NCI-H2029 treated with DMSO at 0.1 percent for 48 hours (cell line): ENCODE data around the gene ZSCAN2.
"Not testable (repeated sequence)": the region's sequence is repeated elsewhere in the genome, so short reads cannot be mapped to it uniquely, and the experiment has no call there.

ENCODE experiments used
- DNase-seq: peaks from one replicate; lab custom pipeline; 2025; lab: John Stamatoyannopoulos, UW

ZSCAN2 gene

GRCh38 chr15:84641871-84642270 is 41.1 kb downstream of the ZSCAN2 start:
- not testable (repeated sequence) for DNase-seq

GRCh38 chr15:84642640-84643039 is 41.8 kb downstream of the ZSCAN2 start:
- DNase-seq: not testable (repeated sequence)

DNA sequence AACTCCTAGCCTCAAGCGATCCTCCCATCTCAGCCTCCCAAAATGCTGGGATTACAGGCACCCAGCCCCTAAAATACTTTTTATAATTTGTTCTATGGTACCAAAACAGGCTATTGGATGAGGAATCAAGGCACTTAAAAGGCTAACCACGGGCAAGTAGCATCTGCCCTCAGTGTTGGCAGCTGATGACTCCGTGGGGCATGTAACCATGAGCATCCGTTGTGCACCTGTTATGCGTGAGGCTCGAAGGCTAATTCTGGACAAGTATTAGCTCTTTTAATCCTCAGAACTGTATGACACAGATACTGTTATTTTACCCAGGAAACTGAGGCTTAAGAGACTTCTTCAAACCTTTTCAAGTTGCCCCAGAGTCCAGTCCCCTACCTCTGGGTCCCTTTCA is 43.0 kb downstream of the ZSCAN2 start:
- no peak for DNase-seq

- DNase-seq: no peak
These were observed 44.7 kb downstream of the ZSCAN2 start for GRCh38 chr15:84645496-84645895.

GRCh38 chr15:84645997-84646396 is 45.2 kb downstream of the ZSCAN2 start:
- DNase-seq: no peak

DNA sequence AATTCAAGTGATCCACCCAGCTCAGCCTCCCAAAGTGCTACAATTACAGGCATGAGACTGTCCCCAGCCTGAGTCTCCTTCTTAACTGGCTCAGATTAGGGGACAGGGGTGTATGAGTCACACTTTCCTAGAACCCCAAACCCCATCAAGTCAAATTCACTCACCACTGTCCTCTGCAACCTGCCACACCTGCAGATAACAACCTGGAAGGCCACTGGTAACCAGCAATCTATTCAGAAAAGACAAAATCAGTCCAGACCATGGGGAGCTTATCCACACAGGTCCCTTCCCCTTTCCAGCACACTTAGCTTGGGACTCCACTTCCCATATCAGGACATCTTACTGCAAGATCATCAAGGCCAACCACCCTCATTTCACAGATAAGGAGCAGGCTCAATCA is 46.9 kb downstream of the ZSCAN2 start:
- DNase-seq: no peak

DNA sequence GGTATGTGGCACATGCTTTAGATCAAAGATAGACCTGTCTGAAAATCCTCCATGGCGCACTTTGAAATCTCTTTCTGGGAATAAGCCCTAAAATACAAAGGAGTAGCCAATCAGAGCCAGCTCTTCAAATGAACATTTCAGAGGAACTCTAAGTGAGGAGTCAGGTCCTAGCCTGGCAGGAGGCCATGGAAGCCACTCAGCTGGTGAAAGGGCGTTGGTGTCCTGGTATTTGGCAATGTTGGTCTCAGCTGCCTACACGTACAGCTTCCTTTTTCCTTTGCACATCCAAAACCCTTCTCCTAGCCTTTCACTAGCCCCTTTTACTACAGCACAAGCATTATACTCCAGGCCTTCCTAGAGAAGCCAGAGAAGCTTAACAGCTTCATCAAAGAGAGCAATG is 47.7 kb downstream of the ZSCAN2 start:
- DNase-seq: no peak

- no peak for DNase-seq
These were observed 48.9 kb downstream of the ZSCAN2 start for GRCh38 chr15:84649706-84650105.

DNA sequence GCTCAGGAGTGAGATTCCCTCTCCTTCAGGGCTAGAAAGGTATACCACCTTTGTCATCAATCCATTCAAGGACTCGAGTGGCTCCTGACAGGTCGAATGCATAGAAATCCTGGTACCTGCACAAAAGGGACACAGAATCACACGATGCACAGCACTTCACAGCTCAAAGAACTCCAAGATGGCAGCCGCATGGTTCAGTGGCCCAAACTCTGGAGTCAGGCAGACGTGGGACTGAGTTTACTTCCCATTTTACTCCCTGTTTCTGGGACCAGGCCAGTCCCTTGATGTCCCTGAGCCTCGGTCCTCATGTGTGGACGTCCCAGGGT is 52.7 kb downstream of the ZSCAN2 start:
- no peak for DNase-seq

GRCh38 chr15:84653910-84654688 is 53.3 kb downstream of the ZSCAN2 start, which contains the start of gene WDR73:
TSS of gene WDR73 (minus strand) at chr15:84654283. CDS start at chr15:84654274, 9 bp downstream.
- peak; percentile 39 for DNase-seq

DNA sequence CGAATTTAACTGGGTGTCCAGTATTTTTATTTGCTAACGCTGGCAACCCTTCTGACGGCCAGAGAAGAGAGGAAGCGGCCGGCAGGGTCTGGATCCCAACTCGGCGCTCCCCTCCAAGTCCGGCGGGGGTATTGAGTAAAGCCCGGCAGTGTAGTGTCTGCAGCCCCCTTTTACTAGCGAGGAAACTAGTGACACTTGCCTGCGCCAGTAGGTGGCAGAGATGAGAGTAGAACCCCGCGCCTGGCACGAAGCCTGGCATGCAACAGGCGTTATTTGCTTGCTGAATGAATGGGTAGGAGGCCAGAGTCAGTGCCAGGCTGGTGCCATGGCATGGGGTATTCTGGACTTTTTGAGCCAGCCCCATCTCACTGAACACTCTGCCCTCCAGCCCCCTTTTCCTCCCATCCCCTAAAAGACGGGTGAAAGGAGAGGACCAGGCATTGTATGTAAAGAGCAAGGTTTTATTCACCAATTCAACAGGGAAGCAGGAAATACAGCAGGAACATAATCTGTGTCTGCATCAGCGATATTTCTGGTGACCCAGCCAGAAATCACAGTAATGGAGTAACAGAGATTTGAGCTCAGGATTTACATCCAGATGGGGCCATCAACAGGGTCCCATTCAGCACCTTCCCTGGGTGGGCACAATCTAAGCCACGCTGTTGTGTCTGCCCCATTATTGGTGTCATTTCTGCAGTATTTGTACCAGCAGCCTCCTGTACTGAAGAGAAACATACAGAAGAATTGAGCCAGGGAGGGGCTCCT is 54.1 kb downstream of the ZSCAN2 start:
- peak; percentile 47 for DNase-seq

- no peak for DNase-seq
These were observed 56.2 kb downstream of the ZSCAN2 start for GRCh38 chr15:84656972-84657371.

GRCh38 chr15:84657748-84658079 is 56.9 kb downstream of the ZSCAN2 start:
- DNase-seq: no peak

GRCh38 chr15:84658080-84658787 is 57.4 kb downstream of the ZSCAN2 start, which contains the start of gene NMB:
TSS of gene NMB (minus strand) at chr15:84658199. CDS start at chr15:84658152, 47 bp downstream.
- peak; percentile 14 for DNase-seq

DNA sequence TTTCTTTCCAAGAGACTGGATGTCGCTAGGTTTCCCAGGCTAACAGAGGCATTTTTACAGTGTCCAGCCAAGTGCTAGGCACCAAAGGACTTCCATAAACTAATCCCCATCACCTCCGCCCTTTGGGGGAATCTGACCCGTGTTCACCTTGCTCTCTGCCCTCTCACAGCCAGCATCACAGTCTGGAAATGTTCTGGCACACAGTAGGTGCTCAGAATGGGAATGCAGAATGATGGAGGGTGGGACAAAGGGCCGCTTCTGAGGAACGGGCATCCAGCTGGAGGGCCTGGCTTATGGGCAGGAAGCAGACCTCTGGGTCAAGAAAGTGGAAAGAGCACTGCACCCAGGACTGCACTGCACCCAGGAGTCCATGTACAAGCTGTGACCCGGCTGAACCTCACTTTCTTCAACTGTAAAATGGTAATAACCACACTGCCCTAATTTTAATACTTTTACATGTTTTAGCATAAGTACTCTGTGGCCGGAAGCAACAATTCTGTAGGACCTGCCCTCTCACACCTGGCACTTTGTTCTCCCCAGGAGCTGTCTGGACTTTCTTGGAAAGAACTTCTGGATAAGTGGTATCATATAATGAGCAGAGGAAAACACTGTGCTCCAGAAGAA is 58.1 kb downstream of the ZSCAN2 start:
- no peak for DNase-seq

DNA sequence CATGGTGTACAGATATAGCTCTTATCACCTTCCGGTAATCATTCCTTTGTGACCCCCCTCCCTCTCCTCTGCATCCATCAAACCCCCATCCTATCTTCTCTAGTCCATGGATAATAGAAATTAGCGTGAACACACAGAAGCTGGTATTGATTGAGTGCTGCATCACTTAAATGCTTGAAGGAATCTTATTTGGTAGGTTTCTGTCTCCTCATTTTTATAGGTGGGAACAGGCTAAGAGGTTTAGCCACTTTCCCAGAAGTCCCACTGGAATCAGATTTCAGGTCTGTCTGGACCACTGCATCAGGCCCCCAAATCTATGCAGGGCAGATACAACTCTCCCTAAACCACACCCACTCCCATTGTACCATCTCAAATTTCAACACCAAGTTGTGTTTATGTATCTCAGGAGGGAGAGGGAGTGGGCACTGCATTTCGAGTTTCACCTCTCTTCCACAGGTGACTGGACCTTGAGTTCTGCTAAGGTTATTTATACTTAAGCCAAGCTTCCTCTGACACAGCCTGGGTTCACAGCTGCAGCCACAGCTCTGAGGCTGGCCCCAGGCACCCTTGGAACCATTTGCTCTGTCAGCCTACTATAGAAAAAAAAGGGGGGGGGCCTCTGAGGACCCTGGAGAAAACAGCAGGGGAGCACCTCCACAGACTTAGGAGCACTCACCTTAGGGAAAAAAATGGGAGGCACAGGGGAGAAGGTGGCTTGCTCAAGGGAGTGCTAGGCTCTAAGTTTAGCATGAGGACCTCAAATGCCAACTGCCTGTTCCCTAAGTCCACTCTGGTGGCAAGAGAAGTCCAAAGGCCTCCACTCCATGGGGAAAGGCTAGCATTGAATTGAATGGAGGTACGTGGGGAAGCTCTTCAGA is 59.3 kb downstream of the ZSCAN2 start:
- DNase-seq: no peak

- no peak for DNase-seq
These were observed 60.2 kb downstream of the ZSCAN2 start for GRCh38 chr15:84661001-84661400.

DNA sequence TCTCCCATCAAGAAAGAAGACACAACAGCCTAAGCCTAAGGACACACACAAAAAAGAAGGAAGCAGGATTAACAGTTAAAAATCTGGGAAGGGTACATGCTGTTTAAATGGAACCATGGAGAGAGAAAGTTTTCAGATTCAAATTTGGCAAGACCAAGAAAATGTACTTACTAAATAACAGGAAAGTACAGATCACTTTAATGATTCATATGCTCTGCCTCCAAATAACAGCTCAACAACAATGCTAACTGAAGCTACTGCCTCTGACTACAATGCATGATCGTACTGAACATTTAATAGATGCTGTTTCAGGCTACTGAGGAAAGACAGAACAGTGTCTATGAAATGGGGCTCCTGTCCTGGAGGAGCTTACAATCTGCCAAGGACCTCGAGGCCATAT is 65.6 kb downstream of the ZSCAN2 start:
- DNase-seq: no peak

DNA sequence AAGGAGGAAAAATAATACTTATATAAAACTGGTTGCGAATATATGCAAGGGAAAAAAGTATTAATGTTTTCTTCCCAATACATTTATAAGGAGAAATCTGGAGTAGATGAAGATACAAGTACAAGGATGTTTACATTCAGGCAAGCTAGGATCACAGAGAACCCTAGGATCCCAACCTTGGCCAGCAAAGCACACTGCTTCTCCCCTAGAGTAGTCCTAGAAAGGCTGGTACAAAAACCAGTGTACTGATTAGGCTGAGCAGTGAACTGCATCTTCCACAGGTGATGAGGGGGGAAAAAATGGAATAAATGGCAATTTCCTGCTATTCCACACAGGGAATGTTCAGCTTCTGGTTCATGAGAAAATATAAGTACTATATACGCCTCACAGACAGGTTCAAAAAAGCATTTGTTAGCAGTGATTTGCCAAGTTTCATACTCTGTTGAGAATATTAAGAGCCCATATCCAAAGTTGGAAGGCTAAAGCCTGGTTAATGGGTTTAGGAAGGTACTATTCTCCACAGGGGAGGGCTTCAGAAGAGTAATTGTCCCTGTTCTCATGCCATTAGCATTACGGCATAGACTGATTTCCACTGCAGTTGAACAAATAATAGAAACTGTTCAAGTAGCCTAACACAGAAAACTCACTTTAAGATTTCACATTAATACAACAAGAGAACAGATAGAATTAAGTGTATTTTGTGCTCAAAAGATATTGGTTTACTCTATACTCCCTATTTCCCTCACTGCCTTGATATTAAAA is 67.6 kb downstream of the ZSCAN2 start:
- DNase-seq: no peak

DNA sequence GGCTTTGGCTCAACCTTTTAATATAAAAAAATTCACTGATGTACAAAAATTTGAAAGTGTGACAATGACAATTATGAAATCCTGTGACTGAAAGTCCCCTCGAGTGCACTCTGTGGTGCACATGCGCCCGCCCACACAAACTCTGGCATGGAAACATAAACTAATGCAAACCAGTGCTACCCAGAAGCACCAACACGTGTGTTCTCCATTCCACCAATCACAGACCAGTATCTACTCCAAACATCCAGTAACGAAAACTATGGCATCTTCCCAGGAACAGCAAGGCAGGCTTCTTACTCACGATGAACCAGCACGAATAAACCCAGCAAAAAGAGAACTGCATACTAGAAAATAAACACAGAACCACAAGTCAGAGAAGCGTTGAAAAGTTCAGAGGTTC is 68.9 kb downstream of the ZSCAN2 start:
- DNase-seq: no peak

DNA sequence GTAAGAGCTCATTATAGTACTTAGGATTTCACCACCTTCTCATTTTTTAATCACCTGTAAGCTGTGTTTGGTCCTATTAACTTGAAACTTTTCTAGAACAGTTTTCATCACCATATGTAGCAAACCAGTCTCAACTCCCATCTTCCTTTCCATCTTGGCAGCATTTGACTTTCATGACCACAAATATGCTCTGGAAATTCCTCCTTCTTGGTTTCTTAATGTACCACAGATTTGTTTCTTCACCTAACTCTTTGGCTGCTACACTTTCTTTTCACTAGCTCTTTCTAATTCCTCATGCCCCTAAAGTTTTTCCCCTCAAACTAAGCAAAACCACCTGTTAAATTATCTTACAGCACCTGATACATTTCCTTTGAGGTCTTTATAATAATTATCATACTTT is 70.4 kb downstream of the ZSCAN2 start:
- DNase-seq: no peak
